Smooth muscle cell (in vitro differentiated cells): ENCODE data around the gene TMEM185B. TPM values are rescaled to one million over a fixed set of nuclear protein-coding genes. Genes with fewer than 3 reads are reported as not detected.

Source experiments
- DNase-seq: peaks from one replicate; lab custom pipeline; 2025; ENCODE audit not compliant: unreplicated experiment; lab: John Stamatoyannopoulos, UW
- H2AFZ ChIP-seq: fragments of 200-600 bp; sonication (generic); 2 replicates; pipeline ENCODE4 v1.6.0; 2016; ENCODE audit warnings: antibody characterized with exemption, low read depth, mild to moderate bottlenecking
- H3F3A ChIP-seq: fragments of 200-600 bp; sonication (generic); 2 replicates; pipeline ENCODE4 v1.6.0; 2017; ENCODE audit warnings: antibody characterized with exemption, low read depth
- H3K27ac ChIP-seq: fragments of 200-600 bp; sonication (generic); 2 replicates; pipeline ENCODE4 v1.5.1; 2016; ENCODE audit warnings: low read depth, mild to moderate bottlenecking
- H3K27me3 ChIP-seq: fragments of 200-600 bp; sonication (generic); 2 replicates; pipeline ENCODE4 v1.6.1; 2016; ENCODE audit warnings: low read depth, mild to moderate bottlenecking
- H3K36me3 ChIP-seq: fragments of 200-600 bp; sonication (generic); 2 replicates; pipeline ENCODE4 v1.5.1; 2016; ENCODE audit warnings: low read depth
- H3K4me1 ChIP-seq: fragments of 200-600 bp; sonication (generic); 2 replicates; pipeline ENCODE4 v1.5.1; 2016; ENCODE audit warnings: low read depth
- H3K4me2 ChIP-seq: fragments of 200-600 bp; sonication (generic); 2 replicates; pipeline ENCODE4 v1.6.0; 2016; ENCODE audit warnings: mild to moderate bottlenecking
- H3K4me3 ChIP-seq: fragments of 200-600 bp; sonication (generic); 2 replicates; pipeline ENCODE4 v1.5.1; 2016; ENCODE audit warnings: mild to moderate bottlenecking
- H3K79me2 ChIP-seq: fragments of 200-600 bp; sonication (generic); 2 replicates; pipeline ENCODE4 v1.6.0; 2016; ENCODE audit warnings: low read depth, mild to moderate bottlenecking
- H3K9ac ChIP-seq: fragments of 200-600 bp; sonication (generic); 2 replicates; pipeline ENCODE4 v1.6.0; 2016; ENCODE audit warnings: low read depth
- H3K9me3 ChIP-seq: fragments of 200-600 bp; sonication (generic); replicated peaks from 2 replicates; pipeline ENCODE4 v1.5.1; 2016; ENCODE audit warnings: low read depth
- H4K20me1 ChIP-seq: fragments of 200-600 bp; sonication (generic); 2 replicates; pipeline ENCODE4 v1.6.0; 2016; ENCODE audit warnings: low read depth
- CTCF ChIP-seq: fragments of 200-600 bp; sonication (generic); IDR thresholded peaks from 2 replicates; pipeline ENCODE4 v1.5.1; 2017; ENCODE audit warnings: borderline replicate concordance, mild to moderate bottlenecking, antibody characterized with exemption; ENCODE audit not compliant: insufficient read depth, poor library complexity, severe bottlenecking
- WGBS: methylation state at CpG from one replicate; pipeline ENCODE4 v1.1.7; 2016; ENCODE audit warnings: low lambda C conversion rate; 5-methylcytosine and 5-hydroxymethylcytosine counted together
- polyA plus RNA-seq: library from polyadenylated mRNA; unstranded; fragments of >200 nt; fragmentation: Nextera tagmentation; extraction: Ambion mirVana; gene quantifications from 2 replicates; pipeline ENCODE4 v1.2.1, GENCODE V29; 2016
- total RNA-seq: library from RNA; depleted of rRNA; stranded (reverse); fragments of >200 nt; gene quantifications from 2 replicates; pipeline ENCODE4 v1.2.3, GENCODE V29; 2014

The TMEM185B gene
- total and polyA plus RNA-seq, 2 experiments from 2014 or later, result 18.2 to 27.8 TPM

- peak; percentile 23 for TF ChIP-seq CTCF
- peak; percentile 76 for DNase-seq
These were observed 30.1 kb upstream of the TMEM185B start for GRCh38 chr2:120253021-120253882.

GRCh38 chr2:120252225-120253020, 29.2 kb upstream of the TMEM185B start, which contains the start of gene RALB:
Gene RALB (plus strand): TSS chr2:120252852. CDS start chr2:120278665, 25,813 bp downstream.
- Histone ChIP-seq H2AFZ (peak within 1 kb of the TSS; percentile 89), H3K4me3 (peak within 1 kb of the TSS; percentile 68), H3F3A (no peaks in the 10 kb centered on the region), H3K36me3 (no peaks in the 10 kb centered on the region), H3K9ac (peak within 1 kb of the TSS; percentile 78), H3K27ac (peak within 1 kb of the TSS; percentile 65), H3K4me2 (peak within 1 kb of the TSS; percentile 88), H3K27me3 (no peaks in the 10 kb centered on the region), H4K20me1 (peaks cover 32% of the 10 kb centered on the region), H3K9me3 (no peaks in the 10 kb centered on the region), H3K4me1 (peaks cover 16% of the 10 kb centered on the region), H3K79me2 (peaks cover 36% of the 10 kb centered on the region)
- no peak for TF ChIP-seq CTCF
- under 1% methylated on average over 51 of the region's 71 CpGs for WGBS
- DNase-seq, result peak; percentile 96

More at GRCh38 chr2:120253021-120253882, 30.1 kb upstream of the TMEM185B start:
- Histone ChIP-seq H2AFZ (peak overlapping the region; percentile 37), H3K27me3 (no peaks in the 10 kb centered on the region), H3K36me3 (no peaks in the 10 kb centered on the region), H4K20me1 (peaks cover 40% of the 10 kb centered on the region), H3K9ac (peak overlapping the region; percentile 78), H3K79me2 (peaks cover 44% of the 10 kb centered on the region), H3K9me3 (no peaks in the 10 kb centered on the region), H3K4me1 (peaks cover 16% of the 10 kb centered on the region), H3K4me2 (peak overlapping the region; percentile 88), H3K27ac (peak overlapping the region; percentile 65), H3K4me3 (peak overlapping the region; percentile 68), H3F3A (no peaks in the 10 kb centered on the region)
- WGBS, result under 1% methylated on average over 36 of the region's 60 CpGs

GRCh38 chr2:120251880-120252224, 28.7 kb upstream of the TMEM185B start:
- H3K9ac ChIP-seq, result no peak overlapping the region
- peaks cover 16% of the 10 kb centered on the region for H3K4me1 ChIP-seq
- H2AFZ ChIP-seq, result peak overlapping the region; percentile 89
- DNase-seq, result no peak
- H3K4me2 ChIP-seq, result peak overlapping the region; percentile 88
- 4% methylated on average over 6 of the region's 6 CpGs for whole genome bisulfite sequencing
- H3K9me3 ChIP-seq, result no peaks in the 10 kb centered on the region
- H3K4me3 ChIP-seq, result peak overlapping the region; percentile 68
- no peaks in the 10 kb centered on the region for H3F3A ChIP-seq
- no peaks in the 10 kb centered on the region for H3K36me3 ChIP-seq
- H3K79me2 ChIP-seq, result peaks cover 30% of the 10 kb centered on the region
- TF ChIP-seq CTCF, result no peak
- H3K27me3 ChIP-seq, result no peaks in the 10 kb centered on the region
- peaks cover 26% of the 10 kb centered on the region for H4K20me1 ChIP-seq
- H3K27ac ChIP-seq, result no peak overlapping the region
